ENCODE data around the gene GSK3A. TPM values are rescaled to one million over a fixed set of nuclear protein-coding genes. Genes with fewer than 3 reads are reported as not detected.
A peak's percentile ranks its signal among the peaks of the same experiment; 100 is the strongest.

Gene GSK3A
- total and polyA plus RNA-seq, 9 of the 15 experiments (the other 6 are each of a cell fraction or from before 2014, with no cell fraction given): 0.62 to 90.7 (median 33.3) TPM

GRCh38 chr19:42252365-42253244 is 10.2 kb upstream of the GSK3A start (continued):
- TF ChIP-seq ZNF639 (CRISPR knock-in tag; conservative IDR thresholded peaks at IDR 0.05 in 1 of 2, IDR thresholded peaks at IDR 0.05 in 1 of 2) (peak in 1 of 2 experiments; percentile 38; a peak in 1 of 4 replicates), SMARCA4 (IDR thresholded peaks at IDR 0.05) (no peak), RBM25 (IDR thresholded peaks at IDR 0.05; ENCODE audit: low read depth, low read length, severe bottlenecking) (no peak), RFX5 (IDR thresholded peaks at IDR 0.05; ENCODE audit: low read depth, low read length) (no peak), POLR2A (conservative IDR thresholded peaks at IDR 0.05) (0 out of 2 replicates have a peak, but pooled peaks have one; percentile 39), USF1 (CRISPR knock-in tag; IDR thresholded peaks at IDR 0.05) (peak; percentile 35), ZNF12 (CRISPR knock-in tag; IDR thresholded peaks at IDR 0.05) (0 out of 2 replicates have a peak, but pooled peaks have one; percentile 39), BHLHE40 (IDR thresholded peaks at IDR 0.05; ENCODE audit: low read length) (peak; percentile 75), OTX1 (CRISPR knock-in tag; IDR thresholded peaks at IDR 0.05) (no peak), SAP30 (IDR thresholded peaks at IDR 0.05; ENCODE audit: borderline replicate concordance, insufficient read depth, low read depth, low read length, poor library complexity, severe bottlenecking) (peak; percentile 30), ZNF143 (CRISPR knock-in tag; IDR thresholded peaks at IDR 0.05) (0 out of 2 replicates have a peak, but pooled peaks have one; percentile 29), VEZF1 (CRISPR knock-in tag; IDR thresholded peaks at IDR 0.05) (peak; percentile 79), MLX (CRISPR knock-in tag; conservative IDR thresholded peaks at IDR 0.05) (no peak), E2F1 (CRISPR knock-in tag; IDR thresholded peaks at IDR 0.05) (no peak)
- TF ChIP-seq, protein P1, sequence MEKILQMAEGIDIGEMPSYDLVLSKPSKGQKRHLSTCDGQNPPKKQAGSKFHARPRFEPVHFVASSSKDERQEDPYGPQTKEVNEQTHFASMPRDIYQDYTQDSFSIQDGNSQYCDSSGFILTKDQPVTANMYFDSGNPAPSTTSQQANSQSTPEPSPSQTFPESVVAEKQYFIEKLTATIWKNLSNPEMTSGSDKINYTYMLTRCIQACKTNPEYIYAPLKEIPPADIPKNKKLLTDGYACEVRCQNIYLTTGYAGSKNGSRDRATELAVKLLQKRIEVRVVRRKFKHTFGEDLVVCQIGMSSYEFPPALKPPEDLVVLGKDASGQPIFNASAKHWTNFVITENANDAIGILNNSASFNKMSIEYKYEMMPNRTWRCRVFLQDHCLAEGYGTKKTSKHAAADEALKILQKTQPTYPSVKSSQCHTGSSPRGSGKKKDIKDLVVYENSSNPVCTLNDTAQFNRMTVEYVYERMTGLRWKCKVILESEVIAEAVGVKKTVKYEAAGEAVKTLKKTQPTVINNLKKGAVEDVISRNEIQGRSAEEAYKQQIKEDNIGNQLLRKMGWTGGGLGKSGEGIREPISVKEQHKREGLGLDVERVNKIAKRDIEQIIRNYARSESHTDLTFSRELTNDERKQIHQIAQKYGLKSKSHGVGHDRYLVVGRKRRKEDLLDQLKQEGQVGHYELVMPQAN (IDR thresholded peaks at IDR 0.05; ENCODE audit: borderline replicate concordance): peak; percentile 51; the same call in 1 of the 2 replicates
- TF ChIP-seq, protein P2, sequence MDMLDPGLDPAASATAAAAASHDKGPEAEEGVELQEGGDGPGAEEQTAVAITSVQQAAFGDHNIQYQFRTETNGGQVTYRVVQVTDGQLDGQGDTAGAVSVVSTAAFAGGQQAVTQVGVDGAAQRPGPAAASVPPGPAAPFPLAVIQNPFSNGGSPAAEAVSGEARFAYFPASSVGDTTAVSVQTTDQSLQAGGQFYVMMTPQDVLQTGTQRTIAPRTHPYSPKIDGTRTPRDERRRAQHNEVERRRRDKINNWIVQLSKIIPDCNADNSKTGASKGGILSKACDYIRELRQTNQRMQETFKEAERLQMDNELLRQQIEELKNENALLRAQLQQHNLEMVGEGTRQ (CRISPR knock-in tag; IDR thresholded peaks at IDR 0.05): peak; percentile 26; the same call in 1 of the 2 replicates
